IMR-90 (cell line): ENCODE data around the gene CLCN6. TPM values are rescaled to one million over a fixed set of nuclear protein-coding genes. Genes with fewer than 3 reads are reported as not detected.
A peak's percentile ranks its signal among the peaks of the same experiment; 100 is the strongest.

Experiments
- ATAC-seq: fragments of 200-7000 bp; cut with Tn5 transposase; 2 replicates; pipeline ENCODE4 v1.9.1; 2020; ENCODE audit warnings: low read depth, mild to moderate bottlenecking, moderate library complexity
- BruUV-seq: library from RNA; stranded (reverse); fragments of 400-500 nt; replicated peaks from 2 replicates; lab custom pipeline; 2021; lab: Mats Ljungman, UMichigan
- CTCF ChIA-PET: fragments of 300-600 bp; formaldehyde crosslinking; extraction: SDS; loops from one replicate; lab custom pipeline; 2021; ENCODE audit warnings: antibody characterized with exemption; lab: Yijun Ruan, JAX
- POLR2A ChIA-PET: fragments of 300-600 bp; sonication (Branson Sonifier 250); formaldehyde crosslinking; loops from one replicate; lab custom pipeline; 2022; ENCODE audit warnings: antibody characterized with exemption; ENCODE audit not compliant: unreplicated experiment; lab: Charles Lee
- DNase-seq: peaks from one replicate; pipeline ENCODE4 v3.0.0; 2013
- H2AFZ ChIP-seq: replicated peaks from 2 replicates; pipeline ENCODE3; 2013; ENCODE audit warnings: low read length, mild to moderate bottlenecking; ENCODE audit not compliant: poor library complexity
- H2AK5ac ChIP-seq: 2 replicates; pipeline ENCODE4 v1.6.1; 2013; ENCODE audit warnings: low read depth, low read length, inconsistent platforms
- H2AK9ac ChIP-seq: replicated peaks from 2 replicates; pipeline ENCODE3; 2013; ENCODE audit warnings: mild to moderate bottlenecking, low read depth, low read length, moderate library complexity; ENCODE audit not compliant: poor library complexity
- H2BK120ac ChIP-seq: 2 replicates; pipeline ENCODE4 v1.6.1; 2013; ENCODE audit warnings: low read depth, low read length, inconsistent platforms
- H2BK15ac ChIP-seq: 3 replicates; pipeline ENCODE4 v1.6.1; 2013; ENCODE audit warnings: low read depth, low read length, inconsistent platforms
- H2BK20ac ChIP-seq: 2 replicates; pipeline ENCODE4 v1.6.1; 2013; ENCODE audit warnings: low read depth, mild to moderate bottlenecking, inconsistent platforms, low read length, moderate library complexity
- H2BK5ac ChIP-seq: 2 replicates; pipeline ENCODE4 v1.6.1; 2013; ENCODE audit warnings: mild to moderate bottlenecking, low read depth, low read length, inconsistent platforms; ENCODE audit not compliant: poor library complexity, severe bottlenecking
- H3K14ac ChIP-seq: replicated peaks from 2 replicates; pipeline ENCODE4 v1.6.1; 2013; ENCODE audit warnings: low read depth, low read length, inconsistent platforms
- H3K18ac ChIP-seq: 2 replicates; pipeline ENCODE4 v1.6.1; 2013; ENCODE audit warnings: low read depth, low read length, control low read depth
- H3K23ac ChIP-seq: 2 replicates; pipeline ENCODE4 v1.6.1; 2013; ENCODE audit warnings: low read depth, low read length, inconsistent platforms
- H3K27ac ChIP-seq: 2 replicates; pipeline ENCODE4 v1.5.1; 2013; ENCODE audit warnings: mild to moderate bottlenecking, control low read depth, low read length; ENCODE audit not compliant: insufficient read depth
- H3K27me3 ChIP-seq: 2 replicates; pipeline ENCODE4 v1.6.1; 2013; ENCODE audit warnings: low read length; ENCODE audit not compliant: control insufficient read depth, insufficient read depth
- H3K36me3 ChIP-seq: 2 replicates; pipeline ENCODE4 v1.6.1; 2013; ENCODE audit warnings: low read length, mixed read lengths; ENCODE audit not compliant: control insufficient read depth, insufficient read depth
- H3K4ac ChIP-seq: 2 replicates; pipeline ENCODE4 v1.6.1; 2013; ENCODE audit warnings: low read depth, low read length, inconsistent platforms
- H3K4me1 ChIP-seq: 2 replicates; pipeline ENCODE4 v1.6.1; 2013; ENCODE audit warnings: low read length, mixed read lengths; ENCODE audit not compliant: control insufficient read depth, insufficient read depth
- H3K4me2 ChIP-seq: 2 replicates; pipeline ENCODE4 v1.6.1; 2013; ENCODE audit warnings: low read depth, mild to moderate bottlenecking, control low read depth, low read length, moderate library complexity
- H3K4me3 ChIP-seq: 2 replicates; pipeline ENCODE4 v1.5.1; 2013; ENCODE audit warnings: low read depth, mild to moderate bottlenecking, control low read depth, low read length, moderate library complexity; ENCODE audit not compliant: insufficient read depth
- H3K56ac ChIP-seq: 2 replicates; pipeline ENCODE4 v1.6.1; 2013; ENCODE audit warnings: low read length, inconsistent platforms; ENCODE audit not compliant: insufficient read depth; ENCODE audit errors: extremely low read depth
- H3K79me1 ChIP-seq, 2 experiments: 2 replicates each; pipeline ENCODE4 v1.6.1; 2013; ENCODE audit warnings: low read length in 2 of 2, inconsistent platforms in 1 of 2, low read depth in 1 of 2
- H3K9ac ChIP-seq: 2 replicates; pipeline ENCODE4 v1.6.1; 2013; ENCODE audit warnings: low read depth, low read length, control low read depth
- H3K9me1 ChIP-seq: 2 replicates; pipeline ENCODE4 v1.6.1; 2013; ENCODE audit warnings: low read length, inconsistent platforms; ENCODE audit not compliant: insufficient read depth
- H3K9me3 ChIP-seq: 2 replicates; pipeline ENCODE4 v1.6.1; 2013; ENCODE audit warnings: low read length; ENCODE audit not compliant: control insufficient read depth, insufficient read depth
- H4K20me1 ChIP-seq: 2 replicates; pipeline ENCODE4 v1.6.1; 2013; ENCODE audit warnings: low read length, inconsistent platforms; ENCODE audit not compliant: insufficient read depth
- H4K5ac ChIP-seq: 2 replicates; pipeline ENCODE4 v1.6.1; 2013; ENCODE audit warnings: mild to moderate bottlenecking, low read depth, low read length, control low read depth
- H4K8ac ChIP-seq, 2 experiments: 2 replicates each; pipeline ENCODE4 v1.6.1; 2013; ENCODE audit warnings: low read depth in 2 of 2, low read length in 2 of 2, control low read depth in 1 of 2, inconsistent platforms in 1 of 2
- H4K91ac ChIP-seq: 2 replicates; pipeline ENCODE4 v1.6.1; 2013; ENCODE audit warnings: low read depth, low read length, inconsistent platforms; ENCODE audit not compliant: insufficient read depth
- BHLHE40 ChIP-seq: fragments of 150-350 bp; IDR thresholded peaks from 2 replicates; pipeline ENCODE4 v1.6.1; 2016; ENCODE audit warnings: mild to moderate bottlenecking, low read depth, low read length
- CEBPB ChIP-seq: IDR thresholded peaks from 2 replicates; pipeline ENCODE4 v1.6.1; 2012; ENCODE audit warnings: low read depth, low read length, improper control_type of control experiment
- CHD1 ChIP-seq: IDR thresholded peaks from 2 replicates; pipeline ENCODE4 v1.6.1; 2012; ENCODE audit warnings: low read depth, low read length, improper control_type of control experiment
- FOS ChIP-seq: fragments of 150-350 bp; IDR thresholded peaks from 2 replicates; pipeline ENCODE4 v1.6.1; 2016; ENCODE audit warnings: low read depth, low read length
- MAFK ChIP-seq: IDR thresholded peaks from 2 replicates; pipeline ENCODE4 v1.6.1; 2012; ENCODE audit warnings: low read depth, low read length, improper control_type of control experiment
- MAZ ChIP-seq: IDR thresholded peaks from 2 replicates; pipeline ENCODE4 v1.6.1; 2012; ENCODE audit warnings: low read depth, mild to moderate bottlenecking, low read length, improper control_type of control experiment, moderate library complexity, borderline replicate concordance
- MXI1 ChIP-seq: IDR thresholded peaks from 2 replicates; pipeline ENCODE4 v1.6.1; 2012; ENCODE audit warnings: low read depth, mild to moderate bottlenecking, low read length, moderate library complexity, borderline replicate concordance
- NFE2L2 ChIP-seq: fragments of 150-350 bp; IDR thresholded peaks from 2 replicates; pipeline ENCODE4 v1.6.1; 2016; ENCODE audit warnings: low read depth, mild to moderate bottlenecking, low read length
- RAD21 ChIP-seq: IDR thresholded peaks from 2 replicates; pipeline ENCODE4 v1.6.1; 2012; ENCODE audit warnings: low read length, improper control_type of control experiment
- RCOR1 ChIP-seq: IDR thresholded peaks from 2 replicates; pipeline ENCODE4 v1.6.1; 2012; ENCODE audit warnings: mild to moderate bottlenecking, low read length, improper control_type of control experiment; ENCODE audit not compliant: insufficient replicate concordance
- RFX5 ChIP-seq: IDR thresholded peaks from 2 replicates; pipeline ENCODE4 v1.8.0; 2012; ENCODE audit warnings: low read depth, mild to moderate bottlenecking, low read length, moderate library complexity
- SMC3 ChIP-seq: fragments of 150-350 bp; IDR thresholded peaks from 2 replicates; pipeline ENCODE4 v1.6.1; 2016; ENCODE audit warnings: low read depth, mild to moderate bottlenecking, antibody characterized with exemption, low read length, moderate library complexity
- WGBS, 2 experiments: methylation state at CpG; one replicate each; pipeline versions ENCODE4 v1.1.5 to v1.1.7; 2013; ENCODE audit warnings: missing lambda C conversion rate in 2 of 2; ENCODE audit not compliant: insufficient read length in 1 of 2; ENCODE audit errors: extremely low coverage in 2 of 2; 5-methylcytosine and 5-hydroxymethylcytosine counted together
- dilution Hi-C: fragments of 300-500 bp; cut with HindIII; formaldehyde crosslinking; loops from one replicate; pipeline ENCODE4 v1.14.3; 2018; ENCODE audit warnings: low sequenced_read_pairs; ENCODE audit not compliant: unreplicated experiment
- in situ Hi-C: fragments of 300-500 bp; cut with MboI; formaldehyde crosslinking; loops from 3 replicates; pipeline ENCODE4 v1.14.3; 2019; ENCODE audit warnings: low sequenced_read_pairs, inconsistent platforms, mixed read lengths
- intact Hi-C: fragments of 100-400 bp; cut with micrococcal nuclease; formaldehyde crosslinking; loops from 2 replicates; pipeline ENCODE4 v1.10.0; 2022
- polyA plus RNA-seq, 3 experiments: library from polyadenylated mRNA; depleted of rRNA; stranded (reverse); fragments of >200 nt; gene quantifications; 2 replicates each; pipeline ENCODE4 v1.2.3, GENCODE V29; 2012; ENCODE audit warnings: low replicate concordance in 1 of 3
- total RNA-seq: library from RNA; depleted of rRNA; stranded (reverse); fragments of >200 nt; gene quantifications from 2 replicates; pipeline ENCODE4 v1.2.3, GENCODE V29; 2012
- TF ChIP-seq, protein P1 (sequence below): fragments of 150-350 bp; IDR thresholded peaks from 2 replicates; pipeline ENCODE4 v1.6.1; 2017; ENCODE audit warnings: mild to moderate bottlenecking, antibody characterized with exemption, low read length, low read depth
- TF ChIP-seq, protein P2 (sequence below): conservative IDR thresholded peaks from 2 replicates; pipeline ENCODE4 v1.5.1; 2012; ENCODE audit warnings: mild to moderate bottlenecking, low read depth, low read length, improper control_type of control experiment
- TF ChIP-seq, protein P3 (sequence below): fragments of 150-350 bp; IDR thresholded peaks from 2 replicates; pipeline ENCODE4 v1.6.1; 2016; ENCODE audit warnings: low read depth, mild to moderate bottlenecking, low read length, moderate library complexity, borderline replicate concordance

CLCN6 gene
- total and polyA plus RNA-seq, 2 of the 4 experiments (the other 2 are of a cell fraction) = 4.1 to 10.6 TPM

DNA sequence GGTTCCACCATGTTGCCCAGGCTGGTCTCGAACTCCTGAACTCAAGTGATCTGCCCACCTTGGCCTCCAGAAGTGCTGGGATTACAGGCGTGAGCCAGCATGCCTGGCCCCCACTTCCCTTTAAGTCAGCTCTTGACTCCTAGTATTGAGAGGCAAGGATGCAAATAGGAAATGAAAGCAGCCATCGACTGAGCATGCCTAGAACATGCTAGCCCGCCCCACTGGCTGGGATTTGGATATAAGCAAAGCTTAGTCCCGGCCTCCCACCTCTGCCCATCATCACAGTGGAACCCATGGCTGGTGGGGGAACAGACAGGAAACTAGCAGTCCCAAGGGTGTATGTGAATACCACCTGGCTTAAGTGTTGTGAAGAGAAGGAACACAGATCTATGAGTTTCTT, 33.5 kb upstream of the CLCN6 start:
- Histone ChIP-seq H2BK120ac (no peak overlapping the region), H2BK5ac (no peak overlapping the region), H3K4me3 (no peak overlapping the region), H3K23ac (no peak overlapping the region), H2BK20ac (no peak overlapping the region), H4K8ac (no peak overlapping the region), H3K9me3 (no peaks in the 10 kb centered on the region), H4K20me1 (no peaks in the 10 kb centered on the region), H3K27me3 (peaks cover 6% of the 10 kb centered on the region), H3K9ac (no peak overlapping the region), H3K4ac (no peak overlapping the region), H2AK5ac (no peak overlapping the region), H2AFZ (no peak overlapping the region), H2BK15ac (no peak overlapping the region), H3K36me3 (no peaks in the 10 kb centered on the region), H4K5ac (no peak overlapping the region), H2AK9ac (no peak overlapping the region), H3K9me1 (no peaks in the 10 kb centered on the region), H3K18ac (no peak overlapping the region), H3K56ac (no peak overlapping the region), H3K14ac (no peak overlapping the region), H3K4me1 (no peaks in the 10 kb centered on the region), H3K79me1 (no peaks in the 10 kb centered on the region), H3K4me2 (no peak overlapping the region), H3K27ac (no peak overlapping the region), H4K91ac (no peak overlapping the region)
- no CpG with 5 or more reads among the region's 5 CpGs for WGBS, 2 experiments
- CTCF ChIA-PET = interaction anchor here (0.6 kb wide), 2 partner anchors 109 to 123 kb away, joined by 3 to 4 read pairs; partner anchors contain the start of gene FBXO6
- in situ Hi-C loops (no loop called here), dilution Hi-C loops (no loop called here), intact Hi-C loops (no loop called here)
- TF ChIP-seq, protein P1, sequence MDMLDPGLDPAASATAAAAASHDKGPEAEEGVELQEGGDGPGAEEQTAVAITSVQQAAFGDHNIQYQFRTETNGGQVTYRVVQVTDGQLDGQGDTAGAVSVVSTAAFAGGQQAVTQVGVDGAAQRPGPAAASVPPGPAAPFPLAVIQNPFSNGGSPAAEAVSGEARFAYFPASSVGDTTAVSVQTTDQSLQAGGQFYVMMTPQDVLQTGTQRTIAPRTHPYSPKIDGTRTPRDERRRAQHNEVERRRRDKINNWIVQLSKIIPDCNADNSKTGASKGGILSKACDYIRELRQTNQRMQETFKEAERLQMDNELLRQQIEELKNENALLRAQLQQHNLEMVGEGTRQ = no peak
- TF ChIP-seq RAD21 = no peak
- TF ChIP-seq RFX5 = no peak
- TF ChIP-seq NFE2L2 = no peak
- TF ChIP-seq MAFK = no peak
- no peak for TF ChIP-seq CHD1
- TF ChIP-seq MAZ = no peak
- TF ChIP-seq, protein P2, sequence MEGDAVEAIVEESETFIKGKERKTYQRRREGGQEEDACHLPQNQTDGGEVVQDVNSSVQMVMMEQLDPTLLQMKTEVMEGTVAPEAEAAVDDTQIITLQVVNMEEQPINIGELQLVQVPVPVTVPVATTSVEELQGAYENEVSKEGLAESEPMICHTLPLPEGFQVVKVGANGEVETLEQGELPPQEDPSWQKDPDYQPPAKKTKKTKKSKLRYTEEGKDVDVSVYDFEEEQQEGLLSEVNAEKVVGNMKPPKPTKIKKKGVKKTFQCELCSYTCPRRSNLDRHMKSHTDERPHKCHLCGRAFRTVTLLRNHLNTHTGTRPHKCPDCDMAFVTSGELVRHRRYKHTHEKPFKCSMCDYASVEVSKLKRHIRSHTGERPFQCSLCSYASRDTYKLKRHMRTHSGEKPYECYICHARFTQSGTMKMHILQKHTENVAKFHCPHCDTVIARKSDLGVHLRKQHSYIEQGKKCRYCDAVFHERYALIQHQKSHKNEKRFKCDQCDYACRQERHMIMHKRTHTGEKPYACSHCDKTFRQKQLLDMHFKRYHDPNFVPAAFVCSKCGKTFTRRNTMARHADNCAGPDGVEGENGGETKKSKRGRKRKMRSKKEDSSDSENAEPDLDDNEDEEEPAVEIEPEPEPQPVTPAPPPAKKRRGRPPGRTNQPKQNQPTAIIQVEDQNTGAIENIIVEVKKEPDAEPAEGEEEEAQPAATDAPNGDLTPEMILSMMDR = no peak
- TF ChIP-seq BHLHE40 = no peak
- no peak for TF ChIP-seq SMC3
- TF ChIP-seq, protein P3, sequence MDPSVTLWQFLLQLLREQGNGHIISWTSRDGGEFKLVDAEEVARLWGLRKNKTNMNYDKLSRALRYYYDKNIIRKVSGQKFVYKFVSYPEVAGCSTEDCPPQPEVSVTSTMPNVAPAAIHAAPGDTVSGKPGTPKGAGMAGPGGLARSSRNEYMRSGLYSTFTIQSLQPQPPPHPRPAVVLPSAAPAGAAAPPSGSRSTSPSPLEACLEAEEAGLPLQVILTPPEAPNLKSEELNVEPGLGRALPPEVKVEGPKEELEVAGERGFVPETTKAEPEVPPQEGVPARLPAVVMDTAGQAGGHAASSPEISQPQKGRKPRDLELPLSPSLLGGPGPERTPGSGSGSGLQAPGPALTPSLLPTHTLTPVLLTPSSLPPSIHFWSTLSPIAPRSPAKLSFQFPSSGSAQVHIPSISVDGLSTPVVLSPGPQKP = no peak
- TF ChIP-seq FOS = no peak
- no peak for TF ChIP-seq RCOR1
- no peak for TF ChIP-seq CEBPB
- no peak for TF ChIP-seq MXI1
- POLR2A ChIA-PET = no interaction called here
- DNase-seq = no peak
- no TSS peak for BruUV-seq
- peak; percentile 47; the same call in 1 of the 2 replicates for ATAC-seq
